T-helper 1 cell treated with Interleukin-12 subunit alpha and Interleukin-12 subunit beta and Interleukin-4 antibody, amounts not matched to agents 30 ng/mL and 1 ng/mL, for 36 hours (primary cell): ENCODE results near the gene METTL23. TPM values are rescaled to one million over a fixed set of nuclear protein-coding genes. Genes with fewer than 3 reads are reported as not detected.

ENCODE experiments used
- intact Hi-C: fragments of 100-400 bp; cut with micrococcal nuclease; formaldehyde crosslinking; loops from one replicate; pipeline ENCODE4 v1.15.1; 2024
- total RNA-seq: library from RNA; stranded (reverse); gene quantifications from 2 replicates; pipeline ENCODE4 v1.2.3, GENCODE V29; 2022

METTL23 gene
- total RNA-seq, 1 donor from 2014 or later, result 47.3 TPM

DNA sequence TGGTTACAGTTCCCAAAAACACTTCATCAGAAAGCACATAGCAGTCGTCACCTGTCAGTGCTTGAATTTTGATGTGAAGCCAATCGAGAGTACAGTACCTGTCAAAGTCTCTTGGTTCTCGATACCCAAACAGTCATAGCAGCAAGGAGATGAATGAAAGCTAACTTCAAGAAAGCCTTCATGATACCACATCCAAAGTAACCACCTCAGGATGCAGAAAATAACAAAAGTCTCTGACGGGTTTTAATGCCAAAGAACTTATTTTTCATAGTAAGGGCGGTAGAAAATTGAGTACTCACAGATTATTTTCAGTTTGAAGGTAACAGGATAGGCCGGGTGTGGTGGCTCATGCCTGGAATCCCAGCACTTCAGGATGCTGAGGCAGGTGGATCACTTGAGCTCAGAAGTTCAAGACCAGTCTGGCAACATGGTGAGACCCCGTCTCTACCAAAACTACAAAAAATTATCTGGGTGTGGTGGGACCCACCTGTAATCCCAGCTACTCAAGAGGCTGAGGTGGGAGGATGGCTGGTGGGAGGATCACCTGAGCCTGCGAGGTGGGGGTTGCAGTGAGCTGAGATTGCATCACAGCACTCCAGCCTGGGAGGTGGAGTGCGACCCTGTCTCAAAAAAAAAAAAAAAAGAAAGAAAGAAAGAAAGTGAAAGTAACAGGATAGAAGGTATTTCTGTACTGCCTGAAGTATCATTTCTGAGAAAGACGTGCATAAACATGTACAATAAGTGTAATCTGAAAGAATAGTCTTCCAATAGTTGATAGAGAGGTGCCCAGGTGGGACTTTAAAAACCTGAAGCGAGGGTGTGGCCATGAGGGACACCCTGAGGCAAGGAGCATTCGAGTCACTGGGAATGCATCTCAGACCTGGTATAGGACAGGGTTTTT is 26.7 kb downstream of the METTL23 start:
- intact Hi-C loops, result loop anchor here (1.0 to 2.0 kb wide), 4 partner anchors 15 to 37 kb away; partner anchors contain the start of genes JMJD6, METTL23 and MFSD11

GRCh38 chr17:76755285-76755684 is 28.6 kb downstream of the METTL23 start:
- intact Hi-C loops, result no loop called here

DNA sequence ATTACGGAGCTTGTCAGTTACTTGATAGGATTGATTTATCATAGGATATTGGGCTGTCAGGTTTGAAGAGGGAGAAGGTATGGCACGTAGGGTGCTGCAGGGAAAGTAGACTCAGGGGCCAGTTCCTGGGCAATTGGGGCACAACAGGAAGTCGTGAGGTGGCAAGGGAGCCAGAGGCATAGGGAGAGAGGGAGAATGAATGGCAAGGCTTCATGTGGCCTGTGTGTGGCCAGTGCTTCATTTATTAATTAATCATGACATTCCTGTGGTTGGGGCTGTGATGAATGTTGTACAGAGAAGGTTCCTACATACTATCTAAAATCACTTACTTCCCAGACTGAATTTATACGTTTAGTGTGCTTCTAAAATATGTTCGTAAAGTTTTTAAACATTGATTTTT is 30.6 kb downstream of the METTL23 start:
- intact Hi-C loops, result no loop called here

GRCh38 chr17:76758570-76758969 is 31.9 kb downstream of the METTL23 start:
- intact Hi-C loops, result no loop called here

GRCh38 chr17:76772842-76773525 is 46.3 kb downstream of the METTL23 start:
- intact Hi-C loops, result loop anchor here (2.0 kb wide), 1 partner anchor 20 kb away; no protein-coding TSS in a partner anchor

DNA sequence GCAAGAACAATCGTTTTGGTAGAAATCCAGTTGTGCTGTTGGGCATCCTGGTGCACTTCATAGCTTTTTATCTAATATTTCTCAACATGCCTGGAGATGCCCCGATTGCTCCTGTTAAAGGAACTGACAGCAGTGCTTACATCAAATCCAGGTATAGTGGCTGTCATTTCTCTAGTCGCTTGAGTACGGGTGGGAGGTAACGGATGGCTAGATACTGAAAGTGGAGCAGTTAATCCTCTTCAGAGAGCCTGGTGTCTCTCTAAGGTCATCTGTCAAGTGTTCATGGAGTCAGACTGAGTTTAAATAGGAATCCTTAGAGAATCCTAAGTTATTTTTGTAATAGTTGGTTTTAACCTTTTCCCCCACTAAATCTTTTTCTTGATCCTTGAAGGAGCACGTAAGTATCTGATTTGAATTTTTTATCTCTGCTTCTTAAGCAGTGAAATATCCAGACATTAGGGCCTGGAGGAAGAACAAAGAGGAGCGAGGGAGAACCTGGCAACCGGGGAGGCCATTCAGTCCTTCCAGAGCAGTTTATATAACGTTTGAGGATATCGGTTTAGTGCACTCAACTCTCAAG is 48.5 kb downstream of the METTL23 start:
- intact Hi-C loops, result no loop called here

DNA sequence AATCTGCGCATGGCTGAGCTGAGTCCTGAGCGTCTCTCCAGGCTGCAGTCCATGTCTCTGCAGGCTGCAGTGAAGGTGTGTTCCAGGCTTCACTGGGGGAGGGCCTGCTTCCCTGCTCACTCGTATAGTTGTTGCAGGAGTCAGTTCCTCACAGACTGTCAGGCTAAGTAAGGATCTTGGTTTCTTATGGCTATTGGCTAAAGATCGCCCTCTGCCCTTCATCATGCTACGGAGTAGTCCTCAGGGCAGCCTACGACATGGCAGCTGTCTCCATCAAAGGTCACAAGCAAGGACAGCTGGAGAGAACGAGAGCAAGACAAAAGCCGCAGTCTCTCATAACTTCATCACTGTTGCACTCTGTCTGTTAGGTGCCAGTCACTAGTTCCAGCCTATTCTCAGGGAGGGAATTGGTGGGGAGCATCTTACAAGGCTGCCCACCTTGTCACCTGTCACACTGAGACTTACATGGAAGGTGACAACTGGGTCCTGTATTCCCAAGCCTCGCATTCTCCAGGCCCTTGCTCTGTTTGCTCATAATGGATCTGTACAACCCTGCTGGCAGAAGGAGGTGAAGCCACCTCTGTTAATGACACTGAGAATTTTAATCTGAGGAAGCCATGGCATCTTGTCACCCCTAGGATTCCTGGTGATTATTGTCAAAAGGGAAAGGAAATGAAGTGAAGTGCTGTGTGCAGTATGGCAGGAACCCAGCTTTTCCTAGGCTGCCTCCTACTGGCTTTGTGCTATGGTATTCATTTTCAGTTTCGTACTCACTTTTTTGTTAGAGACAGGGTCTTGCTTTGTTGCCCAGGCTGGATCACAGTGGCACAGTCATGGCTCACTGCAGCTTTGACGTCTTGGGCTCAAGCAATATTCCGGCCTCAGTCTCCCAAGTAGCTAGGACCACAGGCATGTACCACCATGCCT is 54.7 kb downstream of the METTL23 start:
- intact Hi-C loops, result loop anchor here (2.0 kb wide), 1 partner anchor 45 kb away; the partner anchor contains the start of gene SRSF2

DNA sequence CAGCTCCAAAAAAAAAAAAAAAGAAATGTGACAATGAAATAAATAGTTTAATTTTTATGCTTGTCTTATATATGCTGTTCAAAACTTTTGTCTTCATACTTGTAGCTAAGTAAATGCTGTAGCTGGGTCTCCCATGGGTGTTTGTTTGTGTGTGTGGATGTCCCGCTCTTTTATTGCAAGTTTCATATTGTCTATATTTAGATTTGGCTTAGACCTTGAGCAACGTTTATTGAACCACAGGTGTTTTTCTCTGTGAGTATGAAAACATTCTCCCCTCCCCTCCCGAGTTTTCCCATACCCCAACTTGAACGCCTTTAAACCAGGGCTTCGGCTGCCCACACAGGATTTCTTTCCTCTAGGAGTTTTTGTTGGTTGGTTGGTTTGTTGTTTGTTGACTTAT is 56.5 kb downstream of the METTL23 start:
- intact Hi-C loops, result no loop called here

Other genes starting within 250 kb of the METTL23 start
- gene RHBDF2, start 225.4 kb upstream of the METTL23 start, total RNA-seq, result 94.0 and 97.1 TPM in 2 replicates
- gene CYGB, start 189.1 kb upstream of the METTL23 start, total RNA-seq, result 0.29 TPM in 2 replicates
- gene PRCD, start 186.8 kb upstream of the METTL23 start, total RNA-seq, result not detected in 2 replicates
- gene ST6GALNAC2, start 141.0 kb upstream of the METTL23 start, total RNA-seq, result not detected in 2 replicates
- gene ST6GALNAC1, start 83.1 kb upstream of the METTL23 start, total RNA-seq, result 1.1 and 3.2 TPM in 2 replicates
- 4.2 and 4.4 TPM in 2 replicates for gene MXRA7, start 15.9 kb upstream of the METTL23 start, total RNA-seq
- gene JMJD6, start 233 bp upstream of the METTL23 start, total RNA-seq, result 69.6 and 73.4 TPM in 2 replicates
- 401 and 414 TPM in 2 replicates for gene SRSF2, start 10.5 kb downstream of the METTL23 start, total RNA-seq
- 24.6 and 25.1 TPM in 2 replicates for gene MFSD11, start 11.3 kb downstream of the METTL23 start, total RNA-seq
- gene MGAT5B, start 141.6 kb downstream of the METTL23 start, total RNA-seq, result 4.4 and 4.8 TPM in 2 replicates